Epithelial cell of esophagus (primary cell): ENCODE data around the gene BAAT.
A peak's percentile ranks its signal among the peaks of the same experiment; 100 is the strongest.

Experiments
- DNase-seq: peaks from one replicate; pipeline ENCODE4 v3.0.0; 2010; ENCODE audit warnings: low read depth
- H3K4me3 ChIP-seq: 2 replicates; pipeline ENCODE4 v1.5.1; 2011; ENCODE audit warnings: mild to moderate bottlenecking, low read length, control low read depth
- TF ChIP-seq, protein P1 (sequence below): IDR thresholded peaks from 2 replicates; pipeline ENCODE4 v1.5.1; 2011; ENCODE audit warnings: low read depth, mild to moderate bottlenecking, low read length, control low read depth, inconsistent platforms; ENCODE audit not compliant: insufficient read depth; ENCODE audit errors: missing control alignments

Gene BAAT

DNA sequence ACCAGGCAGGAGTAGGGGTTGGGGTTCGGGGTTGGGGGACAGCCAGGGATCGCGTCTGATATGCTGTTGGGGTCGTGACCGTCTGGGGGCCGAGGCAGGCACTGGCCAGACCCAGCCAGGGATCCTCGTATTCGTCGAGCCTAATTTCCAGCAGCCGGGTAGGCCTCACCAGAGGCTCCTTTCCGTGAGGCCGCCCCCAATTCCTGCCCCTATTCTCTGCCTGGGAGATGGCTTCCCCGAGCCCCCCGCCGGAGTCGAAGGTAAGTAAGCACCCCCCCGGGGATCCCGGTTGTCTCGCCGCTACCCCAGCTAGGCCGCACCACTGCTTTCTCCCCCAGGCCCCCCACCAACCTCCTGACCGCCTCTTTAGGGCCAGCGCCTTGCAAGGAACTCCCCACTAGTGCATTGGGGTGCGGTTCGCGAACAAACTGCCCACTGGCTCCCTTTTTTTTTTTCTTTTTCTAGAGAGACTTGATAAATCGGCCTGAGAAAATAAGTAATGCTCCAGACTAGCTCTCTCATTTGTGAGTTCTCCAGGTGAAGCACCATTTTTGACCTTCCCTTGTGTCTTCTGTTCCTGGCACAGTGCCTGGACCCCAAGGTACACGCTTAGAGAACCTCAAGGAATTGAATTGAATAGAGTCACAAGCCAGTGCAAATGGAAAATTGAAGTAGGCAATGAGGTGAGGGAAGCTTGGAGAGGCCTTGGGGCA, 14.3 kb upstream of the BAAT start:
- DNase-seq, result peak; percentile 5
- TF ChIP-seq, protein P1, sequence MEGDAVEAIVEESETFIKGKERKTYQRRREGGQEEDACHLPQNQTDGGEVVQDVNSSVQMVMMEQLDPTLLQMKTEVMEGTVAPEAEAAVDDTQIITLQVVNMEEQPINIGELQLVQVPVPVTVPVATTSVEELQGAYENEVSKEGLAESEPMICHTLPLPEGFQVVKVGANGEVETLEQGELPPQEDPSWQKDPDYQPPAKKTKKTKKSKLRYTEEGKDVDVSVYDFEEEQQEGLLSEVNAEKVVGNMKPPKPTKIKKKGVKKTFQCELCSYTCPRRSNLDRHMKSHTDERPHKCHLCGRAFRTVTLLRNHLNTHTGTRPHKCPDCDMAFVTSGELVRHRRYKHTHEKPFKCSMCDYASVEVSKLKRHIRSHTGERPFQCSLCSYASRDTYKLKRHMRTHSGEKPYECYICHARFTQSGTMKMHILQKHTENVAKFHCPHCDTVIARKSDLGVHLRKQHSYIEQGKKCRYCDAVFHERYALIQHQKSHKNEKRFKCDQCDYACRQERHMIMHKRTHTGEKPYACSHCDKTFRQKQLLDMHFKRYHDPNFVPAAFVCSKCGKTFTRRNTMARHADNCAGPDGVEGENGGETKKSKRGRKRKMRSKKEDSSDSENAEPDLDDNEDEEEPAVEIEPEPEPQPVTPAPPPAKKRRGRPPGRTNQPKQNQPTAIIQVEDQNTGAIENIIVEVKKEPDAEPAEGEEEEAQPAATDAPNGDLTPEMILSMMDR, result no peak
- H3K4me3 ChIP-seq, result peak overlapping the region; percentile 93

DNA sequence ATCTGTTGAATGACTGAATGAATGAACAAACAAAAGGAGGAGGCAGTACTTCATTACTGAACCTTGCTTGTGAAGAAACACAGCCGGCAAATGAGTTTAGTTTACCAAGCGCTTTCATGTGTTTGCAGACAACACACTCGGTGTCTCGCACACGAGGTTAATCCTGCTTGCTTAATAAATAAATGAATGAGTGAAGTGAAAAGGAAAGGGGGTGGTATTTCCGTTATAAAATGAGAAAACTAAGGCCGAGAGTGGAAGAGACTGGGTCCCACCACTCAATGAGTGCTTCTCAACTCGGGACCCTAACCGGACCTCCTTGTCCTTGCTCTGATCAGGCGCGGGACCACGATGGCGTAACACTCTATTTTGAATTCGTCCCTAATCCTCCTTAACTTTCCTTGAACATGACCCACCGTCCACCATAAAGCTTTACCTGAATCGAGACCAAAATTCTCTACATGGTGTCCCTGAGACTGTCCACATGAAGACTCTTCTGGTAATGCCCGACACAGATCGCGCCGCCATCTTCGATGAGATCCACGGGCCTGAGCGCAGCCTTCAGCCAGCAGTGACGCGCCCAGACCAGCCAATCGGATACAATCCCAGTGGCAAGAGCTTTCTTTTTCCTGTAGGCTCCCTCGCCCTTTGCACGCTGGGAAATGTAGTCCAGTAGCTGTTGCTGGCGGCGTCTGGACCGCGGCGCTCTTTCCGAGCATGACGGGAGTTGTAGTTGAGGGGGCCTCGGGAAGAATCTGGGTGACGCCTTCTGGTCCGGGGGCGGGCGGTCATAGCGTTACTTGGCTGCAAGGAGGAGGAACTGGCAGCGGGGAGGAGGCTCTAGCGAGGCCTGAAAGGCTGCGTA, 13.5 kb upstream of the BAAT start, which contains the start of the genes MRPL50 and ZNF189:
Gene MRPL50, minus strand, starts transcription at position 551 of the 862 bp plus-strand sequence. Its CDS starts 26 bp downstream, at position 525.
Gene ZNF189, plus strand, starts transcription at position 784 of the 862 bp plus-strand sequence. CDS start 306 bp downstream, outside the sequence.
- peak; percentile 100 for DNase-seq
- TF ChIP-seq, protein P1, result no peak
- H3K4me3 ChIP-seq, result peak within 1 kb of the TSS; percentile 93

DNA sequence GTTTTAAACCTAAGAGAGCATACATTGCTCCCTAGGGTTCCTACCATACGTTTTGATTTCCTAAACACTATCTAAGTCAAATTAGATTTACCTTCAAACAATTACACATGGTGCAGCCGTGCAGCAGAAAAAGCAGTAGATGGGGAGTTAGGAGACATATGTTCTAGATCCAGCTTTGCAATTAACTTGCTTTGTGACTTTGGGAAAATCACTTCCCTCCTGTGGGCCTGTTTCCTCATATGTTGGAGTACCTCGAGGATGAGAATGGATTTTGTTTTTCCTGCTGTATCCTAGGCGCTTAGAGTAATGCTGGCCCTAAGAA, 12.9 kb upstream of the BAAT start:
- H3K4me3 ChIP-seq, result peak overlapping the region; percentile 93
- no peak for DNase-seq
- TF ChIP-seq, protein P1, result no peak

DNA sequence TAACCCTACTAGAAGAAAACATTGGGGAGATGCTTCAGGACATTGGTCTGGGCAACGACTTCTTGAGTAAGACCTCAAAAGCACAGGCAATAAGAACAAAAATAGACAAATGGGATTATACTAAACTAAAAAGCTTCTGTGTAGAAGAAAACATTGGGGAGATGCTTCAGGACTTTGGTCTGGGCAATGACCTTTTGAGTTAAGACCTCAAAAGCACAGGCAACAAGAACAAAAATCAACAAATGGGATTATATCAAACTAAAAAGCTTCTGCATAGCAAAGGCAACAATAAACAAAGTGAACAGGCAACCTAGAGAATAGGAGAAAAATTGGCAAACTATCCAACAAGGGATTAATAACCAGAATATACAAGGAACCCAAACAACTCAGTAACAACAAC, 9.9 kb upstream of the BAAT start:
- no peak overlapping the region for H3K4me3 ChIP-seq

DNA sequence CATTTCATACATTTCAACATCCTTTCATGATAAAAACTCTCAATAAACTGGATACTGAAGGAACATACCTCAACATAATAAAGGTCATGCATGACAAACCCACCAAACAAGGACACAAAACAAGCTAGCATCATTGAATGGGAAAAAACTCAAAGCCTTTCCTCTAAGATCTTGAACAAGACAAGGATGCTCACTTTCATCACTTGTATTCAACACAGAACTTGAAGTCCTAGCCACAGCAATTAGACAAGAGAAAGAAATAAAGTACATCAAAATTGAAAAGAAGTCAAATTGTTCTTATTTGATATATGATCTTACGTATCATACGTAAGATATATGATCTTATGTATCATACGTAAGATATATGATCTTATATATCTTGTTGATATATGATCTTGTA, 8.3 kb upstream of the BAAT start:
- no peak for DNase-seq

More for the DNA sequence above, 9.9 kb upstream of the BAAT start:
- TF ChIP-seq, protein P1, result no peak
- DNase-seq, result no peak

DNA sequence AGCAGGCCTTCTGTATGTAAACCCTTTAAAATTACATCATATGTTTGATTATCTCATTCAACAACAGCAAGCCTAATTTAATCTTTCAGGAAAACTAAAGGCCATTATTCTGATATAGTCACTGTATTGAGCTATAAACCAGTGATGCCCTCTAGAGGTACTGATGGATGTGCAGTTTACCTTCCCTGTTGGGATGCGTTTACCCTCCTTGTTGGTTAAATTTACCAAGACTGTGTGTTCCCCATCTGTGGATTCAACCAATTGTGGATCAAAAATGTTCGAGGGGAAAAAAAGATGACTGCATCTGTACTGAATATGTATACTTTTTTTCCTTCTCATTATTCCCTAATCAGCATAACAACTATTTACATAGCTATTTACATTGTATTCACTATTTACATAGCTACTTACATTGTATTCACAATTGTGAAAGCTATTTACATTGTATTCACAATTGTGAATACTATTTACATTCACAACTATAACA, 3.7 kb upstream of the BAAT start:
- TF ChIP-seq, protein P1, result peak; percentile 47

More for the DNA sequence above, 8.3 kb upstream of the BAAT start:
- TF ChIP-seq, protein P1, result no peak
- no peak overlapping the region for H3K4me3 ChIP-seq

More for the DNA sequence above, 3.7 kb upstream of the BAAT start:
- H3K4me3 ChIP-seq, result no peak overlapping the region
- peak; percentile 33 for DNase-seq
